Prostate gland (tissue), 2 donors: ENCODE data around the gene ISG15.
"Not testable (repeated sequence)": the region's sequence is repeated elsewhere in the genome, so short reads cannot be mapped to it uniquely, and the experiment has no call there.

Source experiments
- CTCF ChIP-seq, 4 experiments: fragments of 200-600 bp in 2 of 4; fragments of 450-650 bp in 2 of 4; sonication (generic) in 2 of 4; IDR thresholded peaks; 1 replicate in 3 of 4; 2 replicates in 1 of 4; pipeline ENCODE4 v1.5.1; 2016 to 2019; ENCODE audit warnings: antibody characterized with exemption in 4 of 4, mild to moderate bottlenecking in 2 of 4, moderate library complexity in 2 of 4
- POLR2AphosphoS5 ChIP-seq: sonication (generic); formaldehyde crosslinking; IDR thresholded peaks from one replicate; pipeline ENCODE4 v1.6.1; 2017; ENCODE audit warnings: antibody characterized with exemption

DNA sequence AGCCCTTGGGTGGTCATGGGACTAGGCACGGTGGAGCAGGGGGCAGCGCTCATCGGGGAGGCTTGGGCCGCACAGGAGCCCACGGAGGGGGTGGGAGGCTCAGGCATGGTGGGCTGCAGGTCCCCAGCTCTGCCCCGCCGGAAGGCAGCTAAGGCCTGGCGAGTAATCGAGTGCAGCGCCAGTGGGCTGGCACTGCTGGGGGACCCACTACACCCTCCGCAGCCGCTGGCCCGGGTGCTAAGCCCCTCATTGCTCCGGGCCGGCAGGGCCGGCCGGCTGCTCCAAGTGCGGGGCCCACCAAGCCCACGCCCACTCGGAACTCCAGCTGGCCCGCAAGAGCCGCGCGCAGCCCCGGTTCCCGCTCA, 5.0 kb downstream of the ISG15 start:
- TF ChIP-seq CTCF (IDR thresholded peaks at IDR 0.05); POLR2AphosphoS5: not testable (repeated sequence)
